H9 (cell line): ENCODE results near the gene XIAP. TPM values are rescaled to one million over a fixed set of nuclear protein-coding genes. Genes with fewer than 3 reads are reported as not detected.
"Not testable (repeated sequence)": the region's sequence is repeated elsewhere in the genome, so short reads cannot be mapped to it uniquely, and the experiment has no call there.

Experiments used
- DNase-seq: peaks from one replicate; pipeline ENCODE4 v3.0.0-alpha.2; 2017
- H2AFZ ChIP-seq: one replicate; pipeline ENCODE4 v1.6.1; 2013; ENCODE audit warnings: mild to moderate bottlenecking, low read length, control low read depth, moderate library complexity
- H2AK5ac ChIP-seq: 2 replicates; pipeline ENCODE4 v1.6.1; 2013; ENCODE audit warnings: low read length, control low read depth, mixed read lengths; ENCODE audit not compliant: insufficient read length
- H2BK120ac ChIP-seq: one replicate; pipeline ENCODE4 v1.6.1; 2013; ENCODE audit warnings: low read depth, mild to moderate bottlenecking, low read length, control low read depth, inconsistent platforms; ENCODE audit not compliant: poor library complexity, severe bottlenecking
- H2BK12ac ChIP-seq: 2 replicates; pipeline ENCODE4 v1.6.1; 2013; ENCODE audit warnings: low read length, control low read depth, mixed read lengths, low read depth; ENCODE audit not compliant: insufficient read length
- H2BK15ac ChIP-seq: 2 replicates; pipeline ENCODE4 v1.6.1; 2013; ENCODE audit warnings: low read depth, low read length, control low read depth
- H2BK20ac ChIP-seq: one replicate; pipeline ENCODE4 v1.6.1; 2013; ENCODE audit warnings: low read depth, mild to moderate bottlenecking, low read length, control low read depth, inconsistent platforms; ENCODE audit not compliant: poor library complexity, severe bottlenecking
- H2BK5ac ChIP-seq: 2 replicates; pipeline ENCODE4 v1.6.1; 2013; ENCODE audit warnings: low read length, control low read depth, mixed read lengths; ENCODE audit not compliant: insufficient read length
- H3K14ac ChIP-seq: 2 replicates; pipeline ENCODE4 v1.6.1; 2013; ENCODE audit warnings: low read length, control low read depth; ENCODE audit not compliant: insufficient read depth
- H3K18ac ChIP-seq: 2 replicates; pipeline ENCODE4 v1.6.1; 2013; ENCODE audit warnings: low read depth, mild to moderate bottlenecking, mixed read lengths, low read length, control low read depth; ENCODE audit not compliant: insufficient read length
- H3K23ac ChIP-seq: 2 replicates; pipeline ENCODE4 v1.6.1; 2013; ENCODE audit warnings: low read length, control low read depth, mixed read lengths, low read depth; ENCODE audit not compliant: insufficient read length
- H3K23me2 ChIP-seq: 2 replicates; pipeline ENCODE4 v1.6.1; 2013; ENCODE audit warnings: low read depth, mild to moderate bottlenecking, mixed read lengths, low read length, control low read depth; ENCODE audit not compliant: insufficient read length, poor library complexity, severe bottlenecking
- H3K27ac ChIP-seq: 2 replicates; pipeline ENCODE4 v1.5.1; 2013; ENCODE audit warnings: low read length, control low read depth, mixed read lengths, low read depth; ENCODE audit not compliant: insufficient read length
- H3K27me3 ChIP-seq: 2 replicates; pipeline ENCODE4 v1.6.1; 2013; ENCODE audit warnings: low read length, control low read depth, inconsistent platforms; ENCODE audit not compliant: insufficient read depth
- H3K4ac ChIP-seq: 2 replicates; pipeline ENCODE4 v1.6.1; 2013; ENCODE audit warnings: low read depth, mild to moderate bottlenecking, control low read depth, inconsistent platforms, low read length, moderate library complexity
- H3K4me1 ChIP-seq: 2 replicates; pipeline ENCODE4 v1.6.1; 2013; ENCODE audit warnings: low read length, control low read depth, inconsistent platforms; ENCODE audit not compliant: insufficient read depth
- H3K4me2 ChIP-seq: 2 replicates; pipeline ENCODE4 v1.6.1; 2013; ENCODE audit warnings: low read length, control low read depth, mixed read lengths; ENCODE audit not compliant: insufficient read length, insufficient read depth
- H3K56ac ChIP-seq: 2 replicates; pipeline ENCODE4 v1.6.1; 2013; ENCODE audit warnings: low read depth, mild to moderate bottlenecking, mixed read lengths, low read length, control low read depth; ENCODE audit not compliant: insufficient read length
- H3K79me1 ChIP-seq: 2 replicates; pipeline ENCODE4 v1.6.1; 2013; ENCODE audit warnings: low read depth, mild to moderate bottlenecking, moderate library complexity, low read length, control low read depth, inconsistent platforms; ENCODE audit not compliant: insufficient read depth, poor library complexity, severe bottlenecking
- H3K79me2 ChIP-seq: 2 replicates; pipeline ENCODE4 v1.6.1; 2013; ENCODE audit warnings: low read length, control low read depth, inconsistent platforms; ENCODE audit not compliant: insufficient read depth
- H3K9ac ChIP-seq: 2 replicates; pipeline ENCODE4 v1.6.1; 2013; ENCODE audit warnings: low read length, control low read depth, mixed read lengths; ENCODE audit not compliant: insufficient read length; ENCODE audit errors: extremely low read depth
- H3K9me3 ChIP-seq: one replicate; pipeline ENCODE4 v1.6.1; 2013; ENCODE audit warnings: low read depth, low read length, inconsistent platforms; ENCODE audit not compliant: control insufficient read depth
- H3T11ph ChIP-seq: one replicate; pipeline ENCODE4 v1.6.1; 2013; ENCODE audit warnings: mild to moderate bottlenecking, low read length, control low read depth, inconsistent platforms
- H4K20me1 ChIP-seq: one replicate; pipeline ENCODE4 v1.6.1; 2013; ENCODE audit not compliant: control insufficient read depth, insufficient read length, insufficient read depth
- H4K5ac ChIP-seq: 2 replicates; pipeline ENCODE4 v1.6.1; 2013; ENCODE audit warnings: low read depth, mild to moderate bottlenecking, mixed read lengths, low read length, control low read depth; ENCODE audit not compliant: insufficient read length
- H4K8ac ChIP-seq: replicated peaks from 2 replicates; pipeline ENCODE4 v1.6.1; 2013; ENCODE audit warnings: low read length, control low read depth, mixed read lengths, low read depth; ENCODE audit not compliant: insufficient read length
- H4K91ac ChIP-seq: 2 replicates; pipeline ENCODE4 v1.6.1; 2013; ENCODE audit warnings: low read depth, mild to moderate bottlenecking, moderate library complexity, mixed read lengths, low read length, control low read depth; ENCODE audit not compliant: insufficient read length
- H3K27ac Mint-ChIP-seq, 3 experiments: 2 replicates in 2 of 3; 3 replicates in 1 of 3; pipeline ENCODE4 v1.8.0; 2020 to 2021; ENCODE audit warnings: mixed read lengths in 3 of 3, mild to moderate bottlenecking in 1 of 3, moderate library complexity in 1 of 3
- H3K27me3 Mint-ChIP-seq: 2 replicates; pipeline ENCODE4 v1.8.0; 2021; ENCODE audit warnings: low read depth, mild to moderate bottlenecking, moderate library complexity, mixed read lengths
- H3K36me3 Mint-ChIP-seq, 3 experiments: 2 replicates in 2 of 3; 3 replicates in 1 of 3; pipeline ENCODE4 v1.8.0; 2020 to 2021; ENCODE audit warnings: low read depth in 3 of 3, mixed read lengths in 3 of 3; ENCODE audit not compliant: insufficient read depth in 1 of 3
- H3K4me1 Mint-ChIP-seq, 2 experiments: 2 replicates each; pipeline ENCODE4 v1.8.0; 2020; ENCODE audit warnings: mixed read lengths in 2 of 2
- H3K4me3 Mint-ChIP-seq, 2 experiments: 2 replicates in 1 of 2; 3 replicates in 1 of 2; pipeline ENCODE4 v1.8.0; 2020 to 2021; ENCODE audit warnings: mild to moderate bottlenecking in 2 of 2, mixed read lengths in 2 of 2, moderate library complexity in 1 of 2
- H3K9me3 Mint-ChIP-seq, 2 experiments: 2 replicates in 1 of 2; 3 replicates in 1 of 2; pipeline ENCODE4 v1.8.0; 2020; ENCODE audit warnings: mild to moderate bottlenecking in 2 of 2, mixed read lengths in 2 of 2, moderate library complexity in 1 of 2
- WGBS: extraction: QIAGEN DNeasy Blood & Tissue Kit; methylation state at CpG from one replicate; pipeline ENCODE4 v1.1.7; 2013; ENCODE audit warnings: missing lambda C conversion rate, low lambda C conversion rate, mixed read lengths; ENCODE audit not compliant: insufficient read length; ENCODE audit errors: extremely low coverage; 5-methylcytosine and 5-hydroxymethylcytosine counted together
- total RNA-seq: library from RNA; stranded (reverse); gene quantifications from 2 replicates; pipeline ENCODE4 v1.2.1, GENCODE V29; 2021
- TF ChIP-seq, protein P1 (sequence below): fragments of 200-600 bp; sonication (generic); conservative IDR thresholded peaks from 3 replicates; pipeline ENCODE4 v1.8.0; 2021; ENCODE audit warnings: antibody characterized with exemption, mild to moderate bottlenecking

XIAP gene
- total RNA-seq, 1 experiment from 2014 or later: 40.5 TPM

DNA sequence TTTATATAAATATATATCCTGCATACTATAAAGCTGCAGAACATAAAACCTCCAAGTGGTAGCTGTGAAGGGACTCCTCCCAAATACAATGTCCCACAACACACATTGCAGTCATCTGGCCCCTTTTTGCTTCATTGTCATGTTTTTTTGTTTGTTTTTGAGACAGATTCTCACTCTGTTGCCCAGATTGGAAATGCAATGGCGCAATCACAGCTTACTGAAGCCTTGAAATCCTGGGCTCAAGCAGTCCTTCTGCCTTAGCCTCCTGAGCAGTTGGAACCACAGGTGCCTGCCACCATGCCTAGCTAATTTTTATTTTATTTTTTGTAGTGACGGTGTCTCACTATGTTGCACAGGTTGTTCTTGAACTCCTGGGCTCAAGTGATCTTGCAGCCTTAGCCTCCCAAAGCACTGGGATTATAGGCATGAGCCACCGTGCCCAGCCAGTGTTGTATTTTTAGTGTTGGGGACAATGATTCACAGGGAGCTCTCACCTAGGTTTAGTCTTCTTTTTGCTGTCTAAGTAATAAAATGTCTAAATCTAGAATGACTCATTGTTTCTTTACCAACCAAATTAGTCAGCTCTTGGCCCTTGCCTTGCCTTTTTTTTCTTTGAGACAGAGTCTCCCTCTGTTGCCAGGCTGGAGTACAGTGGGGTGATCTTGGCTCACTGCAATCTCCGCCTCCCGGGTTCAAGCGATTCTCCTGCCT lies 24.0 kb upstream of the XIAP start:
- Histone ChIP-seq H3K18ac (no peak overlapping the region), H2AK5ac (no peak overlapping the region), H2BK15ac (no peak overlapping the region), H2BK120ac (no peak overlapping the region), H3K27me3 (no peaks in the 10 kb centered on the region), H2BK12ac (no peak overlapping the region), H4K91ac (no peak overlapping the region), H3K23me2 (no peaks in the 10 kb centered on the region), H3K4me2 (no peak overlapping the region), H3K27ac (no peak overlapping the region), H3K79me2 (no peaks in the 10 kb centered on the region), H3K9ac (no peak overlapping the region), H2BK5ac (no peak overlapping the region), H4K20me1 (no peaks in the 10 kb centered on the region), H4K8ac (no peak overlapping the region), H3K14ac (no peak overlapping the region), H3K4me1 (no peaks in the 10 kb centered on the region), H3K9me3 (peaks cover 8% of the 10 kb centered on the region), H3K79me1 (no peaks in the 10 kb centered on the region), H2BK20ac (no peak overlapping the region), H2AFZ (no peak overlapping the region), H3K23ac (no peak overlapping the region), H3T11ph (no peak overlapping the region), H3K56ac (no peak overlapping the region), H3K4ac (no peak overlapping the region), H4K5ac (no peak overlapping the region)
- TF ChIP-seq, protein P1, sequence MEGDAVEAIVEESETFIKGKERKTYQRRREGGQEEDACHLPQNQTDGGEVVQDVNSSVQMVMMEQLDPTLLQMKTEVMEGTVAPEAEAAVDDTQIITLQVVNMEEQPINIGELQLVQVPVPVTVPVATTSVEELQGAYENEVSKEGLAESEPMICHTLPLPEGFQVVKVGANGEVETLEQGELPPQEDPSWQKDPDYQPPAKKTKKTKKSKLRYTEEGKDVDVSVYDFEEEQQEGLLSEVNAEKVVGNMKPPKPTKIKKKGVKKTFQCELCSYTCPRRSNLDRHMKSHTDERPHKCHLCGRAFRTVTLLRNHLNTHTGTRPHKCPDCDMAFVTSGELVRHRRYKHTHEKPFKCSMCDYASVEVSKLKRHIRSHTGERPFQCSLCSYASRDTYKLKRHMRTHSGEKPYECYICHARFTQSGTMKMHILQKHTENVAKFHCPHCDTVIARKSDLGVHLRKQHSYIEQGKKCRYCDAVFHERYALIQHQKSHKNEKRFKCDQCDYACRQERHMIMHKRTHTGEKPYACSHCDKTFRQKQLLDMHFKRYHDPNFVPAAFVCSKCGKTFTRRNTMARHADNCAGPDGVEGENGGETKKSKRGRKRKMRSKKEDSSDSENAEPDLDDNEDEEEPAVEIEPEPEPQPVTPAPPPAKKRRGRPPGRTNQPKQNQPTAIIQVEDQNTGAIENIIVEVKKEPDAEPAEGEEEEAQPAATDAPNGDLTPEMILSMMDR: no peak
- Mint-ChIP-seq H3K36me3 (peaks cover 0 to 4% (median 3%) of the 10 kb centered on the region in 3 experiments; a peak in 4 of 7 replicates), H3K27me3 (no peaks in the 10 kb centered on the region; the same call in 1 of the 2 replicates), H3K27ac (no peak overlapping the region; a peak in 1 of 7 replicates), H3K9me3 (peaks cover 6 to 61% of the 10 kb centered on the region in 2 experiments; a peak in 4 of 5 replicates), H3K4me1 (peaks cover 6 to 12% of the 10 kb centered on the region in 2 experiments), H3K4me3 (no peak overlapping the region)
- WGBS: no CpG with 5 or more reads among the region's 6 CpGs
- DNase-seq: no peak

DNA sequence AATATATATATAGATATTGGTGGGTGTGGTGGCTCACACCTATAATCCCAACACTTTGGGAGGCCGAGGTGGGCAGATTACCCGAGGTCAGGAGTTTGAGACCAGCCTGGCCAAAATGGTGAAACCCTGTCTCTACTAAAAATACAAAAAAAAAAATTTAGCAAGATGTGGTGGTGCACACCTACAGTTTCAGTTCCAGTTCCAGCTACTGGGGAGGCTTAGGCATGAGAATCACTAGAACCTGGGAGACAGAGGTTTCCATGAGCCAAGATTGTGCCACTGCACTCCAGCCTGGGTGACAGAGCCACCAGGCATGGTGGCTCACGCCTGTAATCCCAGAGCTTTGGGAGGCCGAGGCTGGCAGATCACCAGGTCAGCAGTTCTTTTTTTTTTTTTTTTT lies 14.7 kb upstream of the XIAP start:
- not testable (repeated sequence) for H2BK12ac ChIP-seq
- no CpG with 5 or more reads among the region's 4 CpGs for WGBS
- peaks cover 7 to 55% of the 10 kb centered on the region in 2 experiments; a peak in 3 of 5 replicates for H3K9me3 Mint-ChIP-seq

More for the DNA sequence above, 14.7 kb upstream of the XIAP start:
- not testable (repeated sequence) for H3K4me3 Mint-ChIP-seq, H3K27me3 ChIP-seq, H3K4me1 Mint-ChIP-seq, H3K27me3 Mint-ChIP-seq, H3K4me1 ChIP-seq, H3K4ac ChIP-seq, H3K18ac ChIP-seq, H2AK5ac ChIP-seq, H3K36me3 Mint-ChIP-seq, H3K27ac ChIP-seq, H3K79me1 ChIP-seq, H4K20me1 ChIP-seq, H3K23ac ChIP-seq, H3K79me2 ChIP-seq, H3T11ph ChIP-seq, H3K27ac Mint-ChIP-seq, H4K91ac ChIP-seq, H3K23me2 ChIP-seq, H4K5ac ChIP-seq, H2BK15ac ChIP-seq, H4K8ac ChIP-seq, H2BK120ac ChIP-seq, H2BK20ac ChIP-seq, H3K9ac ChIP-seq, H3K14ac ChIP-seq, H3K4me2 ChIP-seq, H3K9me3 ChIP-seq, DNase-seq, H2AFZ ChIP-seq, H2BK5ac ChIP-seq, H3K56ac ChIP-seq
